Right cardiac atrium (tissue), 5 donors: ENCODE data around the gene LIN37. TPM values are rescaled to one million over a fixed set of nuclear protein-coding genes. Genes with fewer than 3 reads are reported as not detected.

Experiments
- ATAC-seq, 2 donors: fragments of 200-7000 bp; cut with Tn5 transposase; one replicate each; pipeline versions ENCODE4 v1.8.0 to v1.9.1; 2020; ENCODE audit warnings: moderate library complexity in 2 of 2, mild to moderate bottlenecking in 1 of 2
- DNase-seq, 3 donors: peaks; one replicate each; pipeline ENCODE4 v3.0.0-alpha.2; 2020
- H3K27ac ChIP-seq: one replicate; pipeline ENCODE4 v1.5.1; 2013; ENCODE audit warnings: mild to moderate bottlenecking, low read length, control low read depth, moderate library complexity
- H3K27me3 ChIP-seq: one replicate; pipeline ENCODE4 v1.6.1; 2013; ENCODE audit not compliant: control insufficient read depth, insufficient read depth
- H3K4me1 ChIP-seq: one replicate; pipeline ENCODE4 v1.6.1; 2013; ENCODE audit warnings: low read length; ENCODE audit not compliant: control insufficient read depth, insufficient read depth
- H3K4me3 ChIP-seq: one replicate; pipeline ENCODE4 v1.5.1; 2013; ENCODE audit warnings: low read length, control low read depth
- H3K9me3 ChIP-seq: one replicate; pipeline ENCODE4 v1.6.1; 2013; ENCODE audit warnings: low read length; ENCODE audit not compliant: control insufficient read depth
- WGBS: extraction: QIAGEN DNeasy Blood & Tissue Kit; methylation state at CpG from one replicate; pipeline ENCODE4 v1.1.7; 2013; 5-methylcytosine and 5-hydroxymethylcytosine counted together
- intact Hi-C, 4 donors: fragments of 100-400 bp; cut with DNase I; formaldehyde crosslinking; loops; one replicate each; pipeline versions ENCODE4 v1.11.0 to v1.14.0; 2022 to 2023
- polyA plus RNA-seq: library from polyadenylated mRNA; stranded (reverse); fragments of 200-250 nt; gene quantifications from one replicate; pipeline ENCODE4 v1.2.3, GENCODE V29; 2013
- total RNA-seq, 4 donors: library from RNA; stranded (reverse); fragmentation: NEBNext Ultra II Directional; extraction: Animal tissue kit (Norgen Biotek cat#: 25700); gene quantifications; one replicate each; pipeline ENCODE4 v1.2.1, GENCODE V29; 2021
- donor health status: healthy with polysubstance abuse.
- donor health status: DM: no; HTN: yes; CAD: no.
- donor health status: DM: no; HTN: no; CAD: no.
- donor health status: DM: no; HTN: yes; CAD: no; lungs with severe emphysema.
- donor health status: DM: yes; HTN: yes; CAD: no.

Gene LIN37
- total and polyA plus RNA-seq, 5 donors = 8.2 to 17.9 (median 10.8) TPM

- DNase-seq = peak in 1 of 3 donors; percentile 55
- ATAC-seq = peak; percentile 38
- no peak overlapping the region for H3K27ac ChIP-seq
- intact Hi-C loops = no loop called here
- no peaks in the 10 kb centered on the region for H3K4me1 ChIP-seq
- no peak overlapping the region for H3K4me3 ChIP-seq
- 3% methylated on average over 15 of the region's 15 CpGs for WGBS
- H3K9me3 ChIP-seq = no peaks in the 10 kb centered on the region
- no peaks in the 10 kb centered on the region for H3K27me3 ChIP-seq
These were observed 49.3 kb downstream of the LIN37 start for GRCh38 chr19:35797663-35798062.

DNA sequence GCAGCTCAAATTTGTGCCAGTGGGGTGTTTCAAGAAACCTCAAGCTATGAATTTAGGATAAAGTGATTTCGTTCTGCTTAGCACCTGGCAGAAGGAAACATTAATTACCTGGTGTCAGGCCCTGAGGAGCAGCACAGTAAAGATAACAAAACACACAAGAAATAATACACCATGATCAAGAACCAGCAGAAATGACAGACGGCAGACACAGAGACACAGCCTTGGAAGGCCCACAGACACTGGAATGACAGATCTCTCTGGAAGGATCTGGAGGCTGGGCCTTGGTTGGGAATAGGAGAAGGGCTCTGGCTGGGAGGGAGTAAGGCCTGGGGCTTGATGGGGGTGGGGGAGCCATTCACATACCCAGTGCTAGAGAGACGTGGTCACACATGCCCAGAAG, 53.5 kb downstream of the LIN37 start:
- no peak for ATAC-seq

More for the DNA sequence above, 53.5 kb downstream of the LIN37 start:
- Histone ChIP-seq H3K4me3 (no peak overlapping the region), H3K4me1 (no peaks in the 10 kb centered on the region), H3K9me3 (no peaks in the 10 kb centered on the region), H3K27ac (no peak overlapping the region), H3K27me3 (peaks cover 2% of the 10 kb centered on the region)
- DNase-seq = no peak
- WGBS = 68% methylated on average over 3 of the region's 3 CpGs
- intact Hi-C loops = no loop called here

Other genes with a start within 250 kb of the LIN37 start
- 10 to 100 TPM in 3 of 4 donors, 1 to 10 TPM in 1; 9.1 to 23.4 (median 15.7) TPM for gene DMKN, start 234.9 kb upstream of the LIN37 start, total RNA-seq
- 22.8 TPM for gene DMKN, start 234.9 kb upstream of the LIN37 start, polyA plus RNA-seq
- not detected for gene SBSN, start 220.3 kb upstream of the LIN37 start, total RNA-seq
- not detected for gene SBSN, start 220.3 kb upstream of the LIN37 start, polyA plus RNA-seq
- not detected for gene GAPDHS, start 215.1 kb upstream of the LIN37 start, total RNA-seq
- gene GAPDHS, start 215.1 kb upstream of the LIN37 start, polyA plus RNA-seq = not detected
- 10 to 100 TPM; 77.3 to 94.8 (median 85.0) TPM for gene TMEM147, start 202.9 kb upstream of the LIN37 start, total RNA-seq
- gene TMEM147, start 202.9 kb upstream of the LIN37 start, polyA plus RNA-seq = 140 TPM
- gene ATP4A, start 184.9 kb upstream of the LIN37 start, total RNA-seq = not detected
- not detected for gene ATP4A, start 184.9 kb upstream of the LIN37 start, polyA plus RNA-seq
- gene PMIS2, start 162.4 kb upstream of the LIN37 start, total RNA-seq = not detected
- gene PMIS2, start 162.4 kb upstream of the LIN37 start, polyA plus RNA-seq = not detected
- gene HAUS5, start 135.8 kb upstream of the LIN37 start, total RNA-seq = 1 to 10 TPM; 3.1 to 5.6 (median 4.8) TPM
- gene HAUS5, start 135.8 kb upstream of the LIN37 start, polyA plus RNA-seq = 4.5 TPM
- 10 to 100 TPM; 52.0 to 57.9 (median 54.2) TPM for gene RBM42, start 119.5 kb upstream of the LIN37 start, total RNA-seq
- 50.9 TPM for gene RBM42, start 119.5 kb upstream of the LIN37 start, polyA plus RNA-seq
- gene ETV2, start 106.8 kb upstream of the LIN37 start, total RNA-seq = 1 to 10 TPM in 1 of 4 donors, under 1 TPM in 2, not detected in 1; 0.41 to 1.0 (median 0.59) TPM
- gene ETV2, start 106.8 kb upstream of the LIN37 start, polyA plus RNA-seq = 0.77 TPM
- gene COX6B1, start 100.3 kb upstream of the LIN37 start, total RNA-seq = 1,000 to 10,000 TPM in 3 of 4 donors, 100 to 1,000 TPM in 1; 899 to 1,285 (median 1,111) TPM
- 3,084 TPM for gene COX6B1, start 100.3 kb upstream of the LIN37 start, polyA plus RNA-seq
- not detected for gene UPK1A, start 82.1 kb upstream of the LIN37 start, total RNA-seq
- not detected for gene UPK1A, start 82.1 kb upstream of the LIN37 start, polyA plus RNA-seq
- gene ZBTB32, start 44.0 kb upstream of the LIN37 start, total RNA-seq = not detected
- not detected for gene ZBTB32, start 44.0 kb upstream of the LIN37 start, polyA plus RNA-seq
- gene KMT2B, start 30.6 kb upstream of the LIN37 start, total RNA-seq = 10 to 100 TPM; 14.7 to 19.1 (median 17.8) TPM
- 13.8 TPM for gene KMT2B, start 30.6 kb upstream of the LIN37 start, polyA plus RNA-seq
- gene IGFLR1, start 6.1 kb upstream of the LIN37 start, total RNA-seq = 1 to 10 TPM; 1.8 to 6.3 (median 4.4) TPM
- gene IGFLR1, start 6.1 kb upstream of the LIN37 start, polyA plus RNA-seq = 4.7 TPM
- gene U2AF1L4, start 3.2 kb upstream of the LIN37 start, total RNA-seq = 10 to 100 TPM; 19.6 to 31.3 (median 22.8) TPM
- gene U2AF1L4, start 3.2 kb upstream of the LIN37 start, polyA plus RNA-seq = 32.3 TPM
- 10 to 100 TPM; 40.0 to 50.4 (median 43.8) TPM for gene PSENEN, start 2.9 kb upstream of the LIN37 start, total RNA-seq
- 69.7 TPM for gene PSENEN, start 2.9 kb upstream of the LIN37 start, polyA plus RNA-seq
- gene HSPB6, start 8.5 kb downstream of the LIN37 start, total RNA-seq = 100 to 1,000 TPM; 107 to 207 (median 148) TPM
- 209 TPM for gene HSPB6, start 8.5 kb downstream of the LIN37 start, polyA plus RNA-seq
- gene PROSER3, start 9.6 kb downstream of the LIN37 start, total RNA-seq = 10 to 100 TPM in 1 of 4 donors, 1 to 10 TPM in 3; 5.6 to 10.3 (median 7.4) TPM
- gene PROSER3, start 9.6 kb downstream of the LIN37 start, polyA plus RNA-seq = 6.4 TPM
- gene ARHGAP33, start 27.0 kb downstream of the LIN37 start, total RNA-seq = 10 to 100 TPM in 1 of 4 donors, 1 to 10 TPM in 3; 1.5 to 11.8 (median 4.9) TPM
- gene ARHGAP33, start 27.0 kb downstream of the LIN37 start, polyA plus RNA-seq = 4.3 TPM
- gene PRODH2, start 64.3 kb downstream of the LIN37 start, total RNA-seq = not detected
- gene PRODH2, start 64.3 kb downstream of the LIN37 start, polyA plus RNA-seq = not detected
- gene NPHS1, start 103.9 kb downstream of the LIN37 start, total RNA-seq = not detected
- gene NPHS1, start 103.9 kb downstream of the LIN37 start, polyA plus RNA-seq = not detected
- not detected for gene KIRREL2, start 108.3 kb downstream of the LIN37 start, total RNA-seq
- gene KIRREL2, start 108.3 kb downstream of the LIN37 start, polyA plus RNA-seq = not detected
- gene APLP1, start 120.0 kb downstream of the LIN37 start, total RNA-seq = 10 to 100 TPM; 18.0 to 26.3 (median 21.0) TPM
- 33.2 TPM for gene APLP1, start 120.0 kb downstream of the LIN37 start, polyA plus RNA-seq
- gene NFKBID, start 152.0 kb downstream of the LIN37 start, total RNA-seq = 10 to 100 TPM in 1 of 4 donors, 1 to 10 TPM in 3; 4.4 to 10.7 (median 6.3) TPM
- 6.4 TPM for gene NFKBID, start 152.0 kb downstream of the LIN37 start, polyA plus RNA-seq
- gene HCST, start 154.0 kb downstream of the LIN37 start, total RNA-seq = 1 to 10 TPM; 2.3 to 4.4 (median 2.7) TPM
- gene HCST, start 154.0 kb downstream of the LIN37 start, polyA plus RNA-seq = 2.6 TPM
- gene TYROBP, start 159.7 kb downstream of the LIN37 start, total RNA-seq = 10 to 100 TPM; 37.2 to 52.6 (median 43.3) TPM
- 36.7 TPM for gene TYROBP, start 159.7 kb downstream of the LIN37 start, polyA plus RNA-seq
- 10 to 100 TPM in 1 of 4 donors, 1 to 10 TPM in 3; 8.2 to 10.8 (median 9.0) TPM for gene LRFN3, start 187.8 kb downstream of the LIN37 start, total RNA-seq
- 8.4 TPM for gene LRFN3, start 187.8 kb downstream of the LIN37 start, polyA plus RNA-seq
- 10 to 100 TPM; 10.9 to 14.9 (median 13.3) TPM for gene SDHAF1, start 246.6 kb downstream of the LIN37 start, total RNA-seq
- 11.2 TPM for gene SDHAF1, start 246.6 kb downstream of the LIN37 start, polyA plus RNA-seq